Iris pigment epithelial cell (primary cell): ENCODE results near the gene MKLN1.

Experiments
- DNase-seq: peaks from one replicate; pipeline ENCODE4 v3.0.0-alpha.2; 2011; ENCODE audit warnings: low read depth

MKLN1 gene

GRCh38 chr7:131354390-131354789 lies 26.7 kb downstream of the MKLN1 start:
- DNase-seq, result peak; percentile 58

DNA sequence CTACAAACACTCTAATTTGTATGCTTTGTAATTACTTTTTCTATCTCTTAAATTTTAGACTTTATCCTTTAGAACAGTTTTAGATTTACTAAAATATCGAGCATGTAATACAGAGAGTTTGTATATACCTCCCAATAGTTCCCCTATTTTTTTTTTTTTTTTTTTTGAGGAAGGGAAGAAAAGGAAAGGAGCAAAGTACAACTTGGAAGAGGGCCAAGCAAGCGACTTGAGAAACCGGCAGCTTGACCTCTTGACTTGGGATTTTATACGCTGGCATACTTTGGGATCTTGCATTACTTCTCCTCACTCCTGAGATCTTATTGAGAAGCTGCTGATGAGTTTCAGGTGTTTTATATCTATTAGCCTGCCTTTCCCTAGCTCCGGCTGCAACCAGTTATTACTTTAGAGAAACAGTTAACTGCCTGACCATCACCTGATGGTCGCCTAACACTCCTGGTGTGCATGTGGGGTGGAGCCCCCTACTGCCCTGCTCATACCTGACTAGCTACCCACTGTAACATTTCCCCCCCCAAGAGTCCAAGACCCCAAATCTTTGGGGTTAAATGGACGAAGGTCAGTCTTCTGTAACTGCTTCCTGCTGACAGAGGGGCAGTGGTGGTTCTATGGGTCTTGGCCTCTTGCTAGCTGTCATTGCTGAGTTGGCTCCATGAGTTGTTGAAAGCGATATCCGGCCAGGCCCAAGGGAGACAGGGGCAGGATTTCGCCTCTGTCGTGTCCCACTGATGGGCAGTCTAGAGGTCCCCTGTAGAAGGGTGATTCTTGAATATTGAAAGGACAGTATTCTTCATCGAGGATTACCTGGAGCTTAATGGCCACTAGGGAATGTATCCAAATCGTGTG lies 28.5 kb downstream of the MKLN1 start:
- DNase-seq, result peak; percentile 37

DNA sequence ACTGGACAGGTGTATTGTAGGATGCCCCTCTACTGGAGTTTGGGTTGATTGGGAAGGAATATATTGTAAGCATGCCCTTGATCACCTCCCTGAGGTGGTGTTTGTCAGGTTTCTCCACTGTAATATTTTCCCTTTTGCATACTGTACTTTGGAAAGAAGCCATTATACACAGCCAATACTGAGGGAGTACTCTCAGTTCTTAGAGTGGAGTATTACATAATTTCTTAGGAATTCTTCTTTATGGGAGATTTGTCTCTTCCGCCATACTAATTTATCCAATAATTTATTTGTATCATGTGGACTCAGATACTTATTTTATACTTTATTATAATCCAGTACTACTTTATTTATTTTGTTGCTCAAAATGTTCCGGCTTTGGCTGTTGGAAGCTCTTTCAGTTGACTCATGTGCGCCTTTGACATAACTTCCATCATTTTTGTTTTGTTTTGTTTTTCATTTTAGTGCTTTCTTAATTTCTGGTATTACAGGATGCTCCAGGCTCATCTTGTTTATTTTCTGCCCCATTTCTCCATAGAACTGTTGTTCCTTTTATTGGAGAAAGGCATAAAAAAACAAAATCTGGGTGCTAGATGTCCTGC lies 29.7 kb downstream of the MKLN1 start:
- peak; percentile 44 for DNase-seq

GRCh38 chr7:131358636-131359035 lies 31.0 kb downstream of the MKLN1 start:
- no peak for DNase-seq

- DNase-seq, result peak; percentile 35
These were observed 31.6 kb downstream of the MKLN1 start for GRCh38 chr7:131359136-131359776.

DNA sequence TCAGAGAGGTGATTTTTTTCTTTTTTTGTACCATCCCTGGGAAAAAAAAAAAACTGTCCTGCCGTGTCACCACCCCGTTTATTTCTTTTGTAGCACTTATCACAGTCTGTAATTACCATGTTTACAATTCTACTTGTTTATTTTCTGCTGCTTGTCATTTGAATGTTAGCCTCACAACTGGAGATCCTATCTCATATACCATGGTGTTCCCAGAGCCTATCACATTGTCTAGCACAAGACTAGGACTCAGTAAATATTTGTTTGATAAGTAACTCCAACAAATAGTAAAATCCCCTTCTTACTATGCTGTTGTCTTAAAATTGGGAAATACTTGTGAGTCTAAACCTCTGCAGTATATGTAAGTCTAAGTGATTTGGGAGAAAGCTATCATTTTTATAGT lies 36.0 kb downstream of the MKLN1 start:
- no peak for DNase-seq

DNA sequence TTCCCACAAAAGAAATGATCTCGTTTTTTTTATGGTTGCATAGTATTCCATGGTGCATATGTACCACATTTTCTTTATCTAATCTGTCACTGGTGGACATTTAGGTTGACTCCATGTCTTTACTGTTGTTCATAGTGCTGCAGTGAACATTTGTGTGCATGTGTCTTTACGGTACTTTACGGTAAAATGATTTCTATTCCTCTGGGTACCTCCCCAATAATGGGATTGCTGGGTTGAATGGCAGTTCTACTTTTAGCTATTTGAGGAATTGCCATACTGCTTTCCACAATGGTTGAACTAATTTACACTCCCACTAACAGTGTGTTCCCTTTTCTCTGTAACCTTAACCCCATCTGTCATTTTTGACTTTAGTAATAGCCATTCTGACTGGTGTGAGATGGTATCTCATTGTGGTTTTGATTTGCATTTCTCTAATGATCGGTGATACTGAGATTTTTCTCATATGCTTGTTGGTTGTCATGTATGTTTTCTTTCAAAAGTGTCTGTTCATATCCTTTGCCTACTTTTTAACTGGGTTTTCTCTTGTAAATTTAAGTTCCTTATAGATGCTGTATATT lies 37.2 kb downstream of the MKLN1 start:
- DNase-seq, result no peak

DNA sequence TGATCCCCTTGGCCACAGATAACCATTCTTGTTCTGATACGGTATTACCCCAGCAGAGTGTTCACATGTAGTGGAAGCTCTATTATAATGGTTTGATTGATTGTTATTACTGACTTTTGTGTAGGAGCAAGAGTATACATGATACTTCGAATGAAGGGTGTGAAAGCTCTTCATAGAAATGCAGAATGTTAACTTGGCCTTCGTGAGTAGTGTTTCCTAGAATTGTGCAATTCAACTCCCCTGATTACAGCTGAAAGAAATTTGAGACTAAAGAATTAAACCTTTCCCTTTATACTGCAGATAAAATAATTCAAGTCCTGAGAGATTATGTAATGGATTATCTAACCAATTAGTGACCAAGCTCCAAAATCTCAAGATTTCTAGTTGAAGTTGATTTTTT lies 38.2 kb downstream of the MKLN1 start:
- DNase-seq, result peak; percentile 76

- peak; percentile 16 for DNase-seq
These were observed 41.7 kb downstream of the MKLN1 start for GRCh38 chr7:131369354-131369753.

DNA sequence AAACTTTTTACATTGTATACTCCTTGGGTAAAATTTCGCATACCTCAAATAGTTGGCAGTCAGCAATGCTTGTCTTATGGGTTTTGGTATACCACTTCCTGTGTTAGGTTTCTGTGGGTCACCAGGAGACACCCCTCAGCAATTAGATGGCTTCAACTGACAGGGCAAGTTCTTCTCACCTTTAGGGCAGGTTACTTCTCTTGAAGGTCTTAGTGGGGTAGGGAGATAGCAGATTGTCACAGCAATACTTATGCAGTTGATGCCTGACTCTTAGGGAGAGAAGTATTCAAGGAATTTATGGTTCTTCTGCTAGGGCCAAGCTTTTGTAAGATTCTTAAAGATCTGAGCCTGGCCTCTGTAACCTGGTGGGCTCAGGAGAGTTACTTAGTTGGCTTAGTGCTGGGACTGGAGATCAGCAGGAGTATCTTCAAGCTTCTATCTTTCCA lies 42.9 kb downstream of the MKLN1 start:
- DNase-seq, result peak; percentile 68

DNA sequence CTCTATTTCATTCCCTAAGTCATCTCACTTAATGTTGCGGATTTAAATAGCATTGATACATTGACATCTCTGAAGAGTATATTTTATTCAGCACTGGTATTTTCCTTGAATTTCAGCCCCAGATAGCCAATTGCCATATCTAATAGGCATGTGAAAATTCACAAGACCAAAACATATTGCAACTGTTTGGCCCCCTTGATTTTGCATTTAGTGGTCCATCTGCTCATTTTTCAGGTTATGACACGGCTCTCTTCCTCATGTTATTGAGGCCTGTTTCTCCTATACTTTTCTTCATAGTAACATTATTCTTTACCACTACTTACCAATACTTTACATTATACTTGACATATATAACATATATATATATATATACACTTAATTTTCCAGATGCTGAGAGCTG lies 43.7 kb downstream of the MKLN1 start:
- DNase-seq, result no peak

GRCh38 chr7:131372554-131372953 lies 44.9 kb downstream of the MKLN1 start:
- DNase-seq, result no peak

GRCh38 chr7:131374821-131375220 lies 47.1 kb downstream of the MKLN1 start:
- no peak for DNase-seq

- DNase-seq, result peak; percentile 79
These were observed 53.6 kb downstream of the MKLN1 start for GRCh38 chr7:131381069-131381838.

GRCh38 chr7:131383417-131384285 lies 56.0 kb downstream of the MKLN1 start:
- peak; percentile 36 for DNase-seq

GRCh38 chr7:131384286-131384635 lies 56.6 kb downstream of the MKLN1 start:
- DNase-seq, result no peak

DNA sequence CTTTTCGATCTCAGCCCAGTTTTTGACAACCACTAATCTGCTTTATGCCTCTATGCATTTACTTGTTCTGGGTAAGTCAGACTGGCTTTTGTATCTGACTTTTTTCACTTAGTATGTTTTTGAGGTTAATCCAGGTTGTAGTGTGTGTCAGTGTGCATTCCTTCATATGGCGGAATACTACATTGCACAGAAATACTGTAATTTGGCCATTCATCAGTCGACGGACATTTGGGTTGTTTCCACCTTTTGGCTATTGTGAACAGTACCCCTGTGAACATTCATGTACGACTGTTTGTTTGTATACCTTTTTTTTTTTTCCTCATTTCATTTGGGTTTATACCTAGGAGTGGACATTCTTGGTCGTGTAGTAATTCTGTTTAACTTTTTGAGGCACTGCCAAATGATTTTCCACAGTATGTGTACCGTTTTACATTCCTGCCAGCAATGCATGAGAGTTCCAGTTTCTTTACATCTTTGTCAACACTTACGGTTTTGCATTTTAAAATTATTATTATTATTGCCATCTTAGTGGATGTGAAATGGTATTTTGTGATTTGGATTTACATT lies 57.4 kb downstream of the MKLN1 start:
- DNase-seq, result peak; percentile 60

DNA sequence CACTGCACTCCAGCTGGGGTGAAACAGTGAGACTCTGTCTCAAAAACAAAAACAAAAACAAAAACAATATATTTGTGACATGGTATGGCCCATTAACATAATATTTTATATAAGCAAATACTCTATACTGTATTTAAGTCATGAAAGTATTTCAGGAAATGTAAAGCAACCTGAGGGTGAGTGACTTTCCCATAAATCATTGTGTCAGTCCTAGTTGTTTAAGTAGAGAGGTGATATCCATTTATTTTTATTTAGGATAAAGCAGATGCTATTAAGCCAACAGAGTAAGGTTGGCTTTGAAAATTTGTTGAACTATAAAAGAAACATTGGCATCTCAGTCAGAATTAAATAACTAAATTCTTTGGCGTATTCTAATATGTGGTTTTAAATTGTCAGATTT lies 60.5 kb downstream of the MKLN1 start:
- no peak for DNase-seq

- no peak for DNase-seq
These were observed 62.6 kb downstream of the MKLN1 start for GRCh38 chr7:131390275-131390674.

DNA sequence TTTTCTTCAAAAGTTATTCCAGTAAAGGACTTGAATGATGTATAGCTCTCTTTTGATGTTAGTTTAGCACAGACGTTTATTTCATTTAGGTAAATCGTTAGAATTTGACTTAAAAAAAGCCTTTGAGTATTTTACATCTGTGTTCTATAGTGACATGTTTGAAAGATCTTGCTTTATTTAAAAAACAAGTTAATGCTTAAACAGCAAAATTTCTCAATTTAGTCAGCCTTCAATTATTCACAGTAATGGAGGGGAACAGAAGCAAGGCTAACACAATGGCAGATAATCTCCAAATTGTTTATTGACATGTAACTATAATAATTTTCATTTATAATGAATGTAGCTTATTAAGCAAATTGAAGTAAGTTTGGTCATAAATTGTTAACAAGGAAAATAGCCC lies 63.5 kb downstream of the MKLN1 start:
- no peak for DNase-seq
